SK-N-SH treated with all-trans-retinoic acid at 6 μM for 48 hours (cell line): ENCODE results near the gene POLR3B.

Experiments
- ATAC-seq: fragments of 200-7000 bp; cut with Tn5 transposase; 3 replicates; pipeline ENCODE4 v1.9.1; 2020; ENCODE audit warnings: mild to moderate bottlenecking, moderate library complexity
- ARNTL ChIP-seq: fragments of 450-650 bp; formaldehyde crosslinking; IDR thresholded peaks from 2 replicates; pipeline ENCODE4 v1.5.0; 2020; ENCODE audit warnings: low read depth, mild to moderate bottlenecking, moderate library complexity, borderline replicate concordance
- BACH2 ChIP-seq: fragments of 250-450 bp; sonication (Bioruptor Pico); IDR thresholded peaks from 2 replicates; pipeline ENCODE4 v1.9.0; 2021; ENCODE audit warnings: mild to moderate bottlenecking, borderline replicate concordance
- CREB5 ChIP-seq: fragments of 250-450 bp; sonication (Bioruptor Pico); IDR thresholded peaks from 2 replicates; pipeline ENCODE4 v1.5.1; 2020; ENCODE audit warnings: low read depth, mild to moderate bottlenecking, moderate library complexity
- CSDC2 ChIP-seq: fragments of 250-450 bp; sonication (Bioruptor Pico); IDR thresholded peaks from 2 replicates; pipeline ENCODE4 v1.5.0; 2020; ENCODE audit warnings: mild to moderate bottlenecking, moderate library complexity
- CSRNP3 ChIP-seq: fragments of 250-450 bp; sonication (Bioruptor Pico); IDR thresholded peaks from 2 replicates; pipeline ENCODE4 v1.5.1; 2021; ENCODE audit warnings: mild to moderate bottlenecking, moderate library complexity
- ESRRG ChIP-seq: fragments of 250-450 bp; sonication (Bioruptor Pico); IDR thresholded peaks from 2 replicates; pipeline ENCODE4 v1.6.1; 2021; ENCODE audit warnings: mild to moderate bottlenecking
- ISL1 ChIP-seq: fragments of 250-450 bp; sonication (Bioruptor Pico); IDR thresholded peaks from 2 replicates; pipeline ENCODE4 v2.1.2; 2022; ENCODE audit warnings: mild to moderate bottlenecking, moderate library complexity
- OSR1 ChIP-seq: fragments of 250-450 bp; sonication (Bioruptor Pico); IDR thresholded peaks from 2 replicates; pipeline ENCODE4 v1.8.0; 2022; ENCODE audit warnings: moderate library complexity, mild to moderate bottlenecking, inconsistent platforms
- PATZ1 ChIP-seq: fragments of 250-450 bp; sonication (Bioruptor Pico); IDR thresholded peaks from 2 replicates; pipeline ENCODE4 v1.8.0; 2020; ENCODE audit warnings: mild to moderate bottlenecking, moderate library complexity, borderline replicate concordance
- POU6F1 ChIP-seq: fragments of 250-450 bp; sonication (Bioruptor Pico); IDR thresholded peaks from 2 replicates; pipeline ENCODE4 v1.8.0; 2021; ENCODE audit warnings: low read depth, mild to moderate bottlenecking, moderate library complexity, borderline replicate concordance
- PPARA ChIP-seq: fragments of 250-450 bp; sonication (Bioruptor Pico); IDR thresholded peaks from 2 replicates; pipeline ENCODE4 v1.5.0; 2020; ENCODE audit warnings: mild to moderate bottlenecking, borderline replicate concordance
- RARB ChIP-seq: fragments of 250-450 bp; sonication (Bioruptor Pico); IDR thresholded peaks from 2 replicates; pipeline ENCODE4 v1.8.0; 2021; ENCODE audit warnings: mild to moderate bottlenecking, moderate library complexity
- SNAI2 ChIP-seq: fragments of 250-450 bp; sonication (Bioruptor Pico); IDR thresholded peaks from 2 replicates; pipeline ENCODE4 v1.5.0; 2020; ENCODE audit warnings: mild to moderate bottlenecking, moderate library complexity
- TCF4 ChIP-seq: fragments of 250-450 bp; sonication (Bioruptor Pico); IDR thresholded peaks from 2 replicates; pipeline ENCODE4 v1.8.0; 2021; ENCODE audit warnings: mild to moderate bottlenecking, moderate library complexity, borderline replicate concordance
- TOX ChIP-seq: fragments of 250-450 bp; sonication (Bioruptor Pico); IDR thresholded peaks from 2 replicates; pipeline ENCODE4 v1.8.0; 2021; ENCODE audit warnings: mild to moderate bottlenecking, moderate library complexity, borderline replicate concordance
- ZC3H10 ChIP-seq: fragments of 250-450 bp; sonication (Bioruptor Pico); IDR thresholded peaks from 2 replicates; pipeline ENCODE4 v1.5.1; 2021; ENCODE audit warnings: mild to moderate bottlenecking, moderate library complexity
- ZFP3 ChIP-seq: fragments of 250-450 bp; sonication (Bioruptor Pico); IDR thresholded peaks from 2 replicates; pipeline ENCODE4 v1.5.0; 2020; ENCODE audit warnings: mild to moderate bottlenecking, moderate library complexity
- ZFP30 ChIP-seq: fragments of 450-650 bp; formaldehyde crosslinking; IDR thresholded peaks from 2 replicates; pipeline ENCODE4 v1.5.0; 2022; ENCODE audit warnings: mild to moderate bottlenecking, moderate library complexity
- ZNF565 ChIP-seq: fragments of 450-650 bp; formaldehyde crosslinking; conservative IDR thresholded peaks from 2 replicates; pipeline ENCODE4 v1.5.0; 2020; ENCODE audit warnings: low read depth, mild to moderate bottlenecking, moderate library complexity
- ZNF70 ChIP-seq: fragments of 450-650 bp; formaldehyde crosslinking; IDR thresholded peaks from 2 replicates; pipeline ENCODE4 v1.5.0; 2020; ENCODE audit warnings: mild to moderate bottlenecking, moderate library complexity
- ZNF8 ChIP-seq: fragments of 450-650 bp; formaldehyde crosslinking; IDR thresholded peaks from 2 replicates; pipeline ENCODE4 v1.5.0; 2020; ENCODE audit warnings: mild to moderate bottlenecking, moderate library complexity

Gene POLR3B

GRCh38 chr12:106436164-106436563, 78.6 kb downstream of the POLR3B start (continued):
- no peak for TF ChIP-seq BACH2 (CRISPR knock-in tag)
- TF ChIP-seq SNAI2 (CRISPR knock-in tag) = no peak
- no peak for TF ChIP-seq ZNF565 (CRISPR knock-in tag)

- no peak for ATAC-seq
- no peak for TF ChIP-seq ZC3H10
- TF ChIP-seq ESRRG (CRISPR knock-in tag) = no peak
- TF ChIP-seq POU6F1 (CRISPR knock-in tag) = no peak
- TF ChIP-seq TCF4 (CRISPR knock-in tag) = no peak
- no peak for TF ChIP-seq BACH2 (CRISPR knock-in tag)
- no peak for TF ChIP-seq OSR1
- no peak for TF ChIP-seq ZNF70
- no peak for TF ChIP-seq ISL1 (CRISPR knock-in tag)
- no peak for TF ChIP-seq CREB5 (CRISPR knock-in tag)
- TF ChIP-seq PPARA (CRISPR knock-in tag) = no peak
- no peak for TF ChIP-seq ARNTL (CRISPR knock-in tag)
- no peak for TF ChIP-seq ZNF565 (CRISPR knock-in tag)
- TF ChIP-seq ZFP30 (CRISPR knock-in tag) = no peak
- no peak for TF ChIP-seq CSRNP3 (CRISPR knock-in tag)
- no peak for TF ChIP-seq ZFP3 (CRISPR knock-in tag)
- TF ChIP-seq TOX (CRISPR knock-in tag) = no peak
- no peak for TF ChIP-seq PATZ1 (CRISPR knock-in tag)
- TF ChIP-seq SNAI2 (CRISPR knock-in tag) = no peak
Measured at GRCh38 chr12:106442575-106442974, 85.0 kb downstream of the POLR3B start.

- no peak for ATAC-seq
- TF ChIP-seq RARB (CRISPR knock-in tag) = no peak
- no peak for TF ChIP-seq ZNF8 (CRISPR knock-in tag)
- no peak for TF ChIP-seq POU6F1 (CRISPR knock-in tag)
- no peak for TF ChIP-seq PPARA (CRISPR knock-in tag)
- TF ChIP-seq CSRNP3 (CRISPR knock-in tag) = no peak
- TF ChIP-seq TOX (CRISPR knock-in tag) = no peak
- no peak for TF ChIP-seq ARNTL (CRISPR knock-in tag)
- TF ChIP-seq CSDC2 (CRISPR knock-in tag) = no peak
Measured at GRCh38 chr12:106445053-106445452, 87.5 kb downstream of the POLR3B start.
